OCI-LY7 (cell line): Measurements from ENCODE around the gene SHOX. TPM values are rescaled to one million over a fixed set of nuclear protein-coding genes. Genes with fewer than 3 reads are reported as not detected.

Source experiments
- BruUV-seq: library from RNA; stranded (reverse); fragments of 400-500 nt; replicated peaks from 2 replicates; lab custom pipeline; 2021; lab: Mats Ljungman, UMichigan
- CTCF ChIA-PET: fragments of 300-600 bp; sonication (Branson Sonifier 250); formaldehyde crosslinking; loops from one replicate; lab custom pipeline; 2022; ENCODE audit warnings: antibody characterized with exemption; ENCODE audit not compliant: unreplicated experiment; lab: Charles Lee
- POLR2A ChIA-PET: fragments of 300-600 bp; sonication (Branson Sonifier 250); formaldehyde crosslinking; loops from one replicate; lab custom pipeline; 2022; ENCODE audit warnings: antibody characterized with exemption; lab: Charles Lee
- DNase-seq: peaks from one replicate; pipeline ENCODE4 v3.0.0-alpha.2; 2015; ENCODE audit warnings: low spot score
- H2AFZ ChIP-seq: fragments of 200-600 bp; sonication (generic), shearing (Covaris generic); 2 replicates; pipeline ENCODE4 v1.6.1; 2014; ENCODE audit warnings: mild to moderate bottlenecking, antibody characterized with exemption, low read length, moderate library complexity
- H3K27ac ChIP-seq: fragments of 200-600 bp; sonication (generic); 2 replicates; pipeline ENCODE4 v1.5.1; 2014; ENCODE audit warnings: mixed run types, low read depth, mild to moderate bottlenecking, moderate library complexity, low read length, inconsistent platforms; ENCODE audit not compliant: poor library complexity, severe bottlenecking
- H3K36me3 ChIP-seq: fragments of 200-600 bp; sonication (generic); 2 replicates; pipeline ENCODE4 v1.6.1; 2014; ENCODE audit warnings: mild to moderate bottlenecking, antibody characterized with exemption, low read length, moderate library complexity, mixed read lengths; ENCODE audit not compliant: insufficient read depth
- H3K4me1 ChIP-seq: fragments of 200-600 bp; sonication (generic); 2 replicates; pipeline ENCODE4 v1.5.1; 2014; ENCODE audit warnings: mild to moderate bottlenecking, low read length; ENCODE audit not compliant: insufficient read depth, poor library complexity, severe bottlenecking
- H3K4me2 ChIP-seq: fragments of 200-600 bp; sonication (generic); 2 replicates; pipeline ENCODE4 v1.6.1; 2014; ENCODE audit warnings: mild to moderate bottlenecking, low read length
- H3K4me3 ChIP-seq: fragments of 200-600 bp; sonication (generic); 2 replicates; pipeline ENCODE4 v1.5.1; 2014; ENCODE audit warnings: mild to moderate bottlenecking, low read depth, low read length; ENCODE audit not compliant: poor library complexity, severe bottlenecking
- H3K79me2 ChIP-seq: fragments of 200-600 bp; sonication (generic); 2 replicates; pipeline ENCODE4 v1.6.1; 2016; ENCODE audit warnings: low read depth, mild to moderate bottlenecking, low read length, moderate library complexity, mixed read lengths; ENCODE audit not compliant: insufficient read depth
- H3K9me2 ChIP-seq: fragments of 200-600 bp; sonication (generic); 2 replicates; pipeline ENCODE4 v1.6.1; 2016; ENCODE audit warnings: mild to moderate bottlenecking, low read length, mixed read lengths; ENCODE audit not compliant: insufficient read depth
- H3K9me3 ChIP-seq: fragments of 200-600 bp; sonication (generic); 2 replicates; pipeline ENCODE4 v1.6.1; 2014; ENCODE audit warnings: mild to moderate bottlenecking, mixed run types, low read length, mixed read lengths
- H4K20me1 ChIP-seq: fragments of 200-600 bp; sonication (generic); 2 replicates; pipeline ENCODE4 v1.6.1; 2014; ENCODE audit warnings: mild to moderate bottlenecking, antibody characterized with exemption, low read length, moderate library complexity, mixed read lengths; ENCODE audit not compliant: insufficient read depth
- CTCF ChIP-seq: fragments of 200-600 bp; sonication (generic); conservative IDR thresholded peaks from 2 replicates; pipeline ENCODE4 v1.5.1; 2014; ENCODE audit warnings: mild to moderate bottlenecking, antibody characterized with exemption, low read length, moderate library complexity, mixed read lengths
- EZH2phosphoT487 ChIP-seq: fragments of 200-600 bp; sonication (generic); IDR thresholded peaks from 2 replicates; pipeline ENCODE4 v1.6.1; 2018; ENCODE audit warnings: low read depth, borderline replicate concordance, mild to moderate bottlenecking, mixed run types, antibody characterized with exemption, low read length, moderate library complexity, mixed read lengths
- intact Hi-C: fragments of 100-400 bp; cut with micrococcal nuclease; formaldehyde crosslinking; loops from one replicate; pipeline ENCODE4 v1.10.0; 2022; ENCODE audit not compliant: unreplicated experiment
- total RNA-seq, 2 experiments: library from RNA; depleted of rRNA in 1 of 2; stranded (reverse); fragments of >200 nt in 1 of 2; shearing (Covaris generic) in 1 of 2; gene quantifications; 2 replicates each; pipeline ENCODE4 v1.2.3, GENCODE V29; 2014 to 2022

Gene SHOX
- total RNA-seq, 2 experiments from 2014 or later, result not detected

DNA sequence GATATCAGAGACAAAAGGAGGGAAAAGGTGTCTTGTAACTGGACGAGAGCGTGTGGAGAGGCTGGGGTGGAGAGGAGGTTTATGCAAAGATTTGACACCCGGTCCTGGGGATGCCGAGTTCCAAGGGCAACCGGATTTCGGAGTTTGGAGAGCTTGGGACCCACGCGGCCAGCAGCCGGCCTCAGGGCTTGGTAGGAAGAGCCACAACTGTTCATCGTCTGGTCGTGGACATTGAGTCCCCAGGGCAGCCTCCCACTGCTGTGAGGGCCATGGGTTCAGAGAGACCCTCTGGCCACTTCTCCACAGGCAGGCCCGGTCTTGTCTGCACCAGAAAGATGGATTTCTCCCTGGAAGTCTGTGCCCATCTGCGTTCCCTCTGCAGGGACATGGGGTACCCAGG, 46.8 kb downstream of the SHOX start:
- TF ChIP-seq CTCF (no peak), EZH2phosphoT487 (no peak)
- no peaks in the 10 kb centered on the region for H3K36me3 ChIP-seq
- no TSS peak for BruUV-seq

DNA sequence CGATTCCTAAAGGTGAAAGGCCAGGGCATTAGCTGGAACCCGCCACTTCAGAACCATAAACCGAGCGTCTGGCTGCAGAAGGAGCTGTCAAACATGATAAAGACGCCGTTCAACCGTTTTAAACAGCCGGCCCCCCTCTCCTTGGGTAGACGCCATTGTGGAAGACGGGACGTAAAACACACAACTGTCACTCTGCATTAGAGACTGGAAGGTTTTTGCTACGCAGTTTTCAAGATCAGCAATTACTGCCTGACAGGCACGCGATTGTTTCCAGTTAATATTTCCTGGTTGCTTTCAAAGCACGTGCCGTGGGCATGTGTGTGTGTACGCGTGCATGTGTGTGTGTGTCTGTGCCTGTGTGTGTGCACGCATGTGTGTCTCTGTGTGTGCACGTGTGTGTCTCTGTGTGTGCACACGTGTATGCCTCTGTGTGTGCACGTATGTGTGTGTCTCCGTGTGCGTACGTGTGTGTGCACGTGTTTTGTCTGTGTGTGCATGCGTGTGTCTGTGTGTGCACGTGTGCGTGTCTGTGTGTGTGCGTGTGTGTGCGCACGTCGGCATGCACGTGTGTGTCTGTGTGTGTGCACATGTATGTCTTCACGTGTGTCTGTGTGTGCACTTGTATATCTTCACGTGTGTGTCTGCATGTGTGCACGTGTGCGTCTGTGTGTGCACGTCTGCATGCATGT, 48.8 kb downstream of the SHOX start:
- H3K4me3 ChIP-seq, result no peak overlapping the region
- no peaks in the 10 kb centered on the region for H3K79me2 ChIP-seq
- no peak for DNase-seq
- H3K9me2 ChIP-seq, result no peaks in the 10 kb centered on the region
- no peaks in the 10 kb centered on the region for H3K4me1 ChIP-seq
- ChIA-PET POLR2A (no interaction called here), CTCF (no interaction called here)
- no peaks in the 10 kb centered on the region for H3K9me3 ChIP-seq
- TF ChIP-seq CTCF (no peak), EZH2phosphoT487 (no peak)
- no peak overlapping the region for H3K27ac ChIP-seq
- no peaks in the 10 kb centered on the region for H4K20me1 ChIP-seq
- no peaks in the 10 kb centered on the region for H3K36me3 ChIP-seq
- intact Hi-C loops, result no loop called here
- H3K4me2 ChIP-seq, result no peak overlapping the region
- no peak overlapping the region for H2AFZ ChIP-seq
- no TSS peak for BruUV-seq

More for the DNA sequence above, 46.8 kb downstream of the SHOX start:
- no peak overlapping the region for H3K27ac ChIP-seq
- H3K4me2 ChIP-seq, result no peak overlapping the region
- no peaks in the 10 kb centered on the region for H3K9me3 ChIP-seq
- H3K4me3 ChIP-seq, result no peak overlapping the region
- intact Hi-C loops, result no loop called here
- ChIA-PET POLR2A (no interaction called here), CTCF (no interaction called here)
- DNase-seq, result no peak
- no peaks in the 10 kb centered on the region for H4K20me1 ChIP-seq
- H3K9me2 ChIP-seq, result no peaks in the 10 kb centered on the region
- H3K4me1 ChIP-seq, result no peaks in the 10 kb centered on the region
- H2AFZ ChIP-seq, result no peak overlapping the region
- H3K79me2 ChIP-seq, result no peaks in the 10 kb centered on the region

GRCh38 chrX:680062-680461, 49.5 kb downstream of the SHOX start:
- no TSS peak for BruUV-seq
- Histone ChIP-seq H3K36me3 (no peaks in the 10 kb centered on the region), H3K27ac (no peak overlapping the region), H3K4me2 (no peak overlapping the region), H2AFZ (no peak overlapping the region), H4K20me1 (no peaks in the 10 kb centered on the region), H3K79me2 (no peaks in the 10 kb centered on the region), H3K4me1 (no peaks in the 10 kb centered on the region), H3K9me3 (no peaks in the 10 kb centered on the region), H3K9me2 (no peaks in the 10 kb centered on the region), H3K4me3 (no peak overlapping the region)
- TF ChIP-seq EZH2phosphoT487, result no peak
- no peak for TF ChIP-seq CTCF
- CTCF ChIA-PET, result no interaction called here
- no peak for DNase-seq
- POLR2A ChIA-PET, result no interaction called here
- intact Hi-C loops, result no loop called here
